ENCODE measurements around the gene SEPSECS. TPM values are rescaled to one million over a fixed set of nuclear protein-coding genes. Genes with fewer than 3 reads are reported as not detected.

Gene SEPSECS
- total and polyA plus RNA-seq, 9 of the 15 experiments (the other 6 are each of a cell fraction or from before 2014, with no cell fraction given) = 3.9 to 17.2 (median 7.9) TPM

DNA sequence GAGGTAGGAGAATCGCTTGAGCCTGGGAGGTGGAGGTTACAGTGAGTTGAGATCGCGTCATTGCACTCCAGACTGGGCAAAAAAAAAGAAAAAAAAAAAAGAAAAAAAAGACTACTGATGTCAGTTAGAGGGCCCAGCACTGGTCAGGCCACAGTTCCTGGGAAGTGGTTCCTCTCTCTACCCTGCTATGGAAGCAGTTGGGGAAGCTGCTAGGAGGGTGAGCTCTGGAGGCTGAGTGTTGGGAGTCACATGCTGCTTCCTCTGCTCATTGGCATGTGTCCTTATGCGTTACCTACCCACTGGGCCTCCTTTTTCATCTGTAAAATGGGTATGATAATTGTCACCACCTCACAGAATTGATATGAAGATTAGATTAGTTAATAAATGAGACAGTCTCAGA, 50.7 kb downstream of the SEPSECS start (continued):
- TF ChIP-seq, protein P1, sequence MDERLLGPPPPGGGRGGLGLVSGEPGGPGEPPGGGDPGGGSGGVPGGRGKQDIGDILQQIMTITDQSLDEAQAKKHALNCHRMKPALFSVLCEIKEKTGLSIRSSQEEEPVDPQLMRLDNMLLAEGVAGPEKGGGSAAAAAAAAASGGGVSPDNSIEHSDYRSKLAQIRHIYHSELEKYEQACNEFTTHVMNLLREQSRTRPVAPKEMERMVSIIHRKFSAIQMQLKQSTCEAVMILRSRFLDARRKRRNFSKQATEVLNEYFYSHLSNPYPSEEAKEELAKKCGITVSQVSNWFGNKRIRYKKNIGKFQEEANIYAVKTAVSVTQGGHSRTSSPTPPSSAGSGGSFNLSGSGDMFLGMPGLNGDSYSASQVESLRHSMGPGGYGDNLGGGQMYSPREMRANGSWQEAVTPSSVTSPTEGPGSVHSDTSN (CRISPR knock-in tag; IDR thresholded peaks at IDR 0.05; ENCODE audit: low read depth) = no peak
- TF ChIP-seq, protein P1 (tag; conservative IDR thresholded peaks at IDR 0.05; ENCODE audit: low read depth) = no peak
- TF ChIP-seq, protein P2, sequence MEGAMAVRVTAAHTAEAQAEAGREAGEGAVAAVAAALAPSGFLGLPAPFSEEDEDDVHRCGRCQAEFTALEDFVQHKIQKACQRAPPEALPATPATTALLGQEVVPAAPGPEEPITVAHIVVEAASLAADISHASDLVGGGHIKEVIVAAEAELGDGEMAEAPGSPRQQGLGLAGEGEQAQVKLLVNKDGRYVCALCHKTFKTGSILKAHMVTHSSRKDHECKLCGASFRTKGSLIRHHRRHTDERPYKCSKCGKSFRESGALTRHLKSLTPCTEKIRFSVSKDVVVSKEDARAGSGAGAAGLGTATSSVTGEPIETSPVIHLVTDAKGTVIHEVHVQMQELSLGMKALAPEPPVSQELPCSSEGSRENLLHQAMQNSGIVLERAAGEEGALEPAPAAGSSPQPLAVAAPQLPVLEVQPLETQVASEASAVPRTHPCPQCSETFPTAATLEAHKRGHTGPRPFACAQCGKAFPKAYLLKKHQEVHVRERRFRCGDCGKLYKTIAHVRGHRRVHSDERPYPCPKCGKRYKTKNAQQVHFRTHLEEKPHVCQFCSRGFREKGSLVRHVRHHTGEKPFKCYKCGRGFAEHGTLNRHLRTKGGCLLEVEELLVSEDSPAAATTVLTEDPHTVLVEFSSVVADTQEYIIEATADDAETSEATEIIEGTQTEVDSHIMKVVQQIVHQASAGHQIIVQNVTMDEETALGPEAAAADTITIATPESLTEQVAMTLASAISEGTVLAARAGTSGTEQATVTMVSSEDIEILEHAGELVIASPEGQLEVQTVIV (CRISPR knock-in tag; IDR thresholded peaks at IDR 0.05; ENCODE audit: borderline replicate concordance) = no peak
- TF ChIP-seq ZNF644 (tag; IDR thresholded peaks at IDR 0.05; ENCODE audit: low read depth) = no peak
- no peak for TF ChIP-seq ZNF57 (CRISPR knock-in tag; IDR thresholded peaks at IDR 0.05)
- no peak for TF ChIP-seq BRD4 (IDR thresholded peaks at IDR 0.05)
- no peak for TF ChIP-seq ZNF311 (CRISPR knock-in tag; IDR thresholded peaks at IDR 0.05)
- no peak for TF ChIP-seq ZNF436 (CRISPR knock-in tag; IDR thresholded peaks at IDR 0.05)
- TF ChIP-seq SMARCB1 (IDR thresholded peaks at IDR 0.05; ENCODE audit: insufficient read length, low read depth) = no peak
- no peak for TF ChIP-seq ZBTB11 (CRISPR knock-in tag; IDR thresholded peaks at IDR 0.05)
- no peak for TF ChIP-seq ZNF143 (CRISPR knock-in tag; IDR thresholded peaks at IDR 0.05)
